Activated CD8-positive, alpha-beta memory T cell treated with anti-CD3 and anti-CD28 coated beads for 48 hours (primary cell): ENCODE measurements around the gene PASD1.

ENCODE experiments used
- DNase-seq, 3 experiments: peaks; one replicate each; pipeline ENCODE4 v3.0.0-alpha.2; 2020; ENCODE audit warnings: low read depth in 2 of 3, low spot score in 2 of 3

The PASD1 gene

GRCh38 chrX:151700581-151700980 is 137.1 kb downstream of the PASD1 start:
- no peak for DNase-seq

GRCh38 chrX:151701071-151701470 is 137.6 kb downstream of the PASD1 start:
- no peak for DNase-seq

GRCh38 chrX:151701531-151701930 is 138.1 kb downstream of the PASD1 start:
- DNase-seq, result no peak

- no peak for DNase-seq
Observed at GRCh38 chrX:151702026-151702714, 138.7 kb downstream of the PASD1 start.

- DNase-seq, result no peak
Observed at GRCh38 chrX:151702741-151703340, 139.4 kb downstream of the PASD1 start.

- DNase-seq, result no peak
Observed at GRCh38 chrX:151703487-151703886, 140.0 kb downstream of the PASD1 start.

GRCh38 chrX:151704041-151704663 is 140.7 kb downstream of the PASD1 start:
- DNase-seq, result no peak

- DNase-seq, result no peak
Observed at GRCh38 chrX:151708821-151709220, 145.3 kb downstream of the PASD1 start.

GRCh38 chrX:151710457-151710856 is 147.0 kb downstream of the PASD1 start:
- DNase-seq, result no peak

GRCh38 chrX:151711154-151711553 is 147.7 kb downstream of the PASD1 start:
- DNase-seq, result no peak

GRCh38 chrX:151711787-151712186 is 148.3 kb downstream of the PASD1 start:
- no peak for DNase-seq

- no peak for DNase-seq
Observed at GRCh38 chrX:151712253-151712652, 148.8 kb downstream of the PASD1 start.

- DNase-seq, result no peak
Observed at GRCh38 chrX:151713849-151714248, 150.4 kb downstream of the PASD1 start.

- no peak for DNase-seq
Observed at GRCh38 chrX:151714362-151714761, 150.9 kb downstream of the PASD1 start.

- no peak for DNase-seq
Observed at GRCh38 chrX:151715752-151716151, 152.3 kb downstream of the PASD1 start, which contains the start of gene FATE1. TSS of gene FATE1 (plus strand) at chrX:151716035. CDS start at chrX:151716120, 85 bp downstream.

GRCh38 chrX:151722241-151722846 is 158.9 kb downstream of the PASD1 start:
- no peak for DNase-seq

GRCh38 chrX:151723156-151723760 is 159.8 kb downstream of the PASD1 start:
- DNase-seq, result no peak

- no peak for DNase-seq
Observed at GRCh38 chrX:151724563-151725337, 161.3 kb downstream of the PASD1 start.

GRCh38 chrX:151725338-151725614 is 161.8 kb downstream of the PASD1 start:
- no peak for DNase-seq
